ENCODE results near the gene CXorf65. TPM values are rescaled to one million over a fixed set of nuclear protein-coding genes. Genes with fewer than 3 reads are reported as not detected.
A peak's percentile ranks its signal among the peaks of the same experiment; 100 is the strongest.

Gene CXorf65
- total RNA-seq, 1 donor from 2014 or later = not detected

DNA sequence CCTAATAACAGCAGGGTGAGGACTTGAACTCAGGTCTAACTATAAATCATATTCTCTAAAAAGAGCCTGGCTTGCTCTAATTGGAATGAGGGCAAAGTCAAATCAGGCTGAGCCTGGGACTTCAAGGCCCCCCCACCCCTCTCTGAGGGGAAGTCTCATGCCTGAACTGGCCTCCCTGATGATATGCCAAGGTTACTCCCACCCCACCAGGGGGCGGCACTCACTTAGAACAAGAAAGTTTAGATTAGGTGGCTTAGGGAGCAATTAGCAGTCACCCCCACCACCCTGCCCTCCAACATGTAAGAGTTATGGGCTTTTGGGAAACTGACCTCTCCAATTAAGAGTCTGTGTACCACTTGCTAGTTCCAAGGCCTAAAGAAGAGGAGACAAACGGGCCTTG, 8.2 kb downstream of the CXorf65 start:
- TF ChIP-seq, protein P1, sequence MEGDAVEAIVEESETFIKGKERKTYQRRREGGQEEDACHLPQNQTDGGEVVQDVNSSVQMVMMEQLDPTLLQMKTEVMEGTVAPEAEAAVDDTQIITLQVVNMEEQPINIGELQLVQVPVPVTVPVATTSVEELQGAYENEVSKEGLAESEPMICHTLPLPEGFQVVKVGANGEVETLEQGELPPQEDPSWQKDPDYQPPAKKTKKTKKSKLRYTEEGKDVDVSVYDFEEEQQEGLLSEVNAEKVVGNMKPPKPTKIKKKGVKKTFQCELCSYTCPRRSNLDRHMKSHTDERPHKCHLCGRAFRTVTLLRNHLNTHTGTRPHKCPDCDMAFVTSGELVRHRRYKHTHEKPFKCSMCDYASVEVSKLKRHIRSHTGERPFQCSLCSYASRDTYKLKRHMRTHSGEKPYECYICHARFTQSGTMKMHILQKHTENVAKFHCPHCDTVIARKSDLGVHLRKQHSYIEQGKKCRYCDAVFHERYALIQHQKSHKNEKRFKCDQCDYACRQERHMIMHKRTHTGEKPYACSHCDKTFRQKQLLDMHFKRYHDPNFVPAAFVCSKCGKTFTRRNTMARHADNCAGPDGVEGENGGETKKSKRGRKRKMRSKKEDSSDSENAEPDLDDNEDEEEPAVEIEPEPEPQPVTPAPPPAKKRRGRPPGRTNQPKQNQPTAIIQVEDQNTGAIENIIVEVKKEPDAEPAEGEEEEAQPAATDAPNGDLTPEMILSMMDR (IDR thresholded peaks at IDR 0.05; ENCODE audit: insufficient read depth, low read length, poor library complexity, severe bottlenecking) = peak; percentile 48
- H3K27me3 ChIP-seq (ENCODE audit: control insufficient read depth, insufficient read depth, low read length) = no peaks in the 10 kb centered on the region
- H3K36me3 ChIP-seq (ENCODE audit: control insufficient read depth, insufficient read depth, low read length) = no peaks in the 10 kb centered on the region
- DNase-seq (ENCODE audit: low read depth) = no peak
- H3K4me3 ChIP-seq (ENCODE audit: low read depth, low read length) = no peak overlapping the region

DNA sequence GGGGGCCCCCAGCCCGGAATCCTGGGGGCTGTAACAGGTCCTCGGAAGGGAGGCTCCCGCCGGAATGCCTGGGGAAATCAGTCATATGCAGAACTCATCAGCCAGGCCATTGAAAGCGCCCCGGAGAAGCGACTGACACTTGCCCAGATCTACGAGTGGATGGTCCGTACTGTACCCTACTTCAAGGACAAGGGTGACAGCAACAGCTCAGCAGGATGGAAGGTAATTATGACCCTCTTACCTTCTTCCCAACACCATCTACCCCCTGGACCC, 9.8 kb downstream of the CXorf65 start:
- Histone ChIP-seq H3K27me3 (ENCODE audit: control insufficient read depth, insufficient read depth, low read length) (no peaks in the 10 kb centered on the region), H3K36me3 (ENCODE audit: control insufficient read depth, insufficient read depth, low read length) (no peaks in the 10 kb centered on the region), H3K4me3 (ENCODE audit: low read depth, low read length) (peak overlapping the region; percentile 48)
- TF ChIP-seq, protein P1 (IDR thresholded peaks at IDR 0.05; ENCODE audit: insufficient read depth, low read length, poor library complexity, severe bottlenecking) = no peak
- DNase-seq (ENCODE audit: low read depth) = no peak

DNA sequence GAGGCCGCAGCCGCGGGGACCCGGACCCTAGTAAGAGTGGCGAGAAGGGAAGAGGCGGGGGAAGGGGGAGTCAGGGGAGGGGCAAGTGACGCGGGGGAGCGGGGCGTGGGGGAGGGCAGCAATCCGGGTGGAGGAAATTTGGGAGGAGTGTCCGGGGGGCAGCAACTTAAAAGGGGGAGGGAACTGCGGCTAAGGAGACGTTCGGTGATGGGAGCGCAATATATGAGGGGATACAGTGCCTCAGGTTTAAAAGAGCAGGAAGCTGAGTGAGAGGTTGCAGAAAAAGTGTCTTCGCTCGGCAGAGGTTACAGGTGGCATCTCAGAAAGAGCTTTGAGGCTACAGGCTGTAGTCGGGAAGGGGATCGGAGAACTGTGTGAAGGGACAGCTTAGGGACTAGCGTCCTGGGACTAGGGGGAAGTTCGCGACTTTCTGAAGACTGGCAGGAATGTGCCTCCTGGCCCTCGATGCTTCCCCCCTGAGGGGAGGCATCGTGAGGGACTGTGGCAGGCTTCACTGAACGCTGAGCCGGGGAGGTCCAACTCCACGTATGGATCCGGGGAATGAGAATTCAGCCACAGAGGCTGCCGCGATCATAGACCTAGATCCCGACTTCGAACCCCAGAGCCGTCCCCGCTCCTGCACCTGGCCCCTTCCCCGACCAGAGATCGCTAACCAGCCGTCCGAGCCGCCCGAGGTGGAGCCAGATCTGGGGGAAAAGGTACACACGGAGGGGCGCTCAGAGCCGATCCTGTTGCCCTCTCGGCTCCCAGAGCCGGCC, 10.4 kb downstream of the CXorf65 start:
- Histone ChIP-seq H3K36me3 (ENCODE audit: control insufficient read depth, insufficient read depth, low read length) (no peaks in the 10 kb centered on the region), H3K27me3 (ENCODE audit: control insufficient read depth, insufficient read depth, low read length) (no peaks in the 10 kb centered on the region), H3K4me3 (ENCODE audit: low read depth, low read length) (peak overlapping the region; percentile 48)
- DNase-seq (ENCODE audit: low read depth) = no peak
- TF ChIP-seq, protein P1 (IDR thresholded peaks at IDR 0.05; ENCODE audit: insufficient read depth, low read length, poor library complexity, severe bottlenecking) = no peak

DNA sequence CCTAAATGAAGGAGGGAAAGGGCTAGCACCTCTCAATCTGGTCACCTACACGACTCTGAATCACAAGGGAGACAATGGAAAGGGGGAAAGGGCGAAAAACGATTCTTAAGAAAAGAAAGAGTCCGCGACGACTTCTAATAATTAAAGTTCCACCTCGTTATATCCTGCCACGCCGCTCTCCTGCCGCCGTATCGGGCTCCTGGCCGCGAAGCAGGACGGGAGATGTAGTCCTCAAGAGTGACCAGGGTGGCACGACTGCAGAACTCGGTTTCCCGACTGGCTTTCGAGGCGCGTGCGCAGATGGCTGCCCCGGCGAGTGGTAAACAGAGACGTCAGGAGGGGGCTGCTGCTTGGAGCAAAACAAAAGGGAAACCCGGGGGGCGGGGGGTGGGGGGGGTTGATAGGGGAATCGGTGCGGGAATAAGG, 11.0 kb downstream of the CXorf65 start, which contains the start of gene FOXO4:
TSS of gene FOXO4 (plus strand) at position 297 of the 426 bp plus-strand sequence. CDS start 678 bp downstream, outside the sequence.
- TF ChIP-seq, protein P1 (IDR thresholded peaks at IDR 0.05; ENCODE audit: insufficient read depth, low read length, poor library complexity, severe bottlenecking) = no peak
- peak; percentile 44 for DNase-seq (ENCODE audit: low read depth)
- no peaks in the 10 kb centered on the region for H3K27me3 ChIP-seq (ENCODE audit: control insufficient read depth, insufficient read depth, low read length)
- H3K4me3 ChIP-seq (ENCODE audit: low read depth, low read length) = peak within 1 kb of the TSS; percentile 48
- H3K36me3 ChIP-seq (ENCODE audit: control insufficient read depth, insufficient read depth, low read length) = no peaks in the 10 kb centered on the region

DNA sequence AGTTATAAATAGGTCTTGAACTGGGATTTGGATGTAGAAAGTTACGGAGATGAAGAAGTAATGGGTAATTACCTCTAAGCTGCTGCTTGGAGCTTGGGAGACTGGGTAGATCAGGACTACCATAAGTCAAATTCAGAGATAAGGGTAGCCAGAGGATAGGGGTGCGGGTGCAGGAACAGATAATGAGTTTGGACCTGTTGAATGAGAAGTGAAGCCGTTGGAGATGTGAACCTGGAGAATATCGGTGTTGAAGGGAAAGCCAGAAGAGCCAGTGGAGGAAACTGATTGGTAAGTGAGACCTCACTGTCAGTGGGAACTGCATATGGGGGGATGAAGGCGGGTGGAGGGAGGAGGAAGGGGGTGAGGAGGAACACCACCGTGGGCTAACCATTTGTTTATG, 11.5 kb downstream of the CXorf65 start:
- DNase-seq (ENCODE audit: low read depth) = no peak
- TF ChIP-seq, protein P1 (IDR thresholded peaks at IDR 0.05; ENCODE audit: insufficient read depth, low read length, poor library complexity, severe bottlenecking) = no peak
- Histone ChIP-seq H3K36me3 (ENCODE audit: control insufficient read depth, insufficient read depth, low read length) (no peaks in the 10 kb centered on the region), H3K27me3 (ENCODE audit: control insufficient read depth, insufficient read depth, low read length) (no peaks in the 10 kb centered on the region), H3K4me3 (ENCODE audit: low read depth, low read length) (peak overlapping the region; percentile 48)

DNA sequence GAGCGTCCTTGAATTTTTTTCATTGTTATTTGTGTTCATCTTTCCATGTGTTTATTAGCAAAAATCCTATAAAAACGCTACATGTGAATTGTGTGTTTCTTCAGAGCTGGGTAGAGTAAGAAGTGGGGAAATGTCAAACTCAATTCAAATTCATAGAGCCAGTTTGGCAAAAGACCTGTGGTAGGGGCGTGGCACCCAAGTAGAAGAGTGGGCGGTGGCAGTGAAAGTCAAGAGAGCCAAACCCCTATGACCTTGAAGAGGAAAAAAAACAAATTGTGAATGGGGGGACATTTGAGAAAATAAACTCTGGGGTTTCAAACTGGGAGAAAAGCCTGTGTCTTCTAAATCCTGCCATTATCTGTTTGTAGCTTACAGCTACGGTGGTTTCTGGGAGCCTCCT, 15.3 kb downstream of the CXorf65 start:
- Histone ChIP-seq H3K4me3 (ENCODE audit: low read depth, low read length) (no peak overlapping the region), H3K27me3 (ENCODE audit: control insufficient read depth, insufficient read depth, low read length) (no peaks in the 10 kb centered on the region), H3K36me3 (ENCODE audit: control insufficient read depth, insufficient read depth, low read length) (no peaks in the 10 kb centered on the region)
- DNase-seq (ENCODE audit: low read depth) = no peak
- TF ChIP-seq, protein P1 (IDR thresholded peaks at IDR 0.05; ENCODE audit: insufficient read depth, low read length, poor library complexity, severe bottlenecking) = no peak

Measured in kidney epithelial cell (primary cell).